ENCODE measurements around the gene PDZRN3.

- TF ChIP-seq POLR2A (IDR thresholded peaks at IDR 0.05; ENCODE audit: low read depth, low read length) (no peak), EZH2 (IDR thresholded peaks at IDR 0.05; ENCODE audit: borderline replicate concordance, low read depth, low read length, severe bottlenecking) (no peak), POLR2AphosphoS5 (IDR thresholded peaks at IDR 0.05; ENCODE audit: insufficient read depth, low read depth, low read length) (no peak), MAX (IDR thresholded peaks at IDR 0.05; ENCODE audit: insufficient read depth, insufficient read length) (no peak), JUN (IDR thresholded peaks at IDR 0.05; ENCODE audit: borderline replicate concordance, insufficient read depth, insufficient read length, low read depth) (no peak), MYC (IDR thresholded peaks at IDR 0.05; ENCODE audit: low read depth, low read length) (no peak)
- TF ChIP-seq, protein P1, sequence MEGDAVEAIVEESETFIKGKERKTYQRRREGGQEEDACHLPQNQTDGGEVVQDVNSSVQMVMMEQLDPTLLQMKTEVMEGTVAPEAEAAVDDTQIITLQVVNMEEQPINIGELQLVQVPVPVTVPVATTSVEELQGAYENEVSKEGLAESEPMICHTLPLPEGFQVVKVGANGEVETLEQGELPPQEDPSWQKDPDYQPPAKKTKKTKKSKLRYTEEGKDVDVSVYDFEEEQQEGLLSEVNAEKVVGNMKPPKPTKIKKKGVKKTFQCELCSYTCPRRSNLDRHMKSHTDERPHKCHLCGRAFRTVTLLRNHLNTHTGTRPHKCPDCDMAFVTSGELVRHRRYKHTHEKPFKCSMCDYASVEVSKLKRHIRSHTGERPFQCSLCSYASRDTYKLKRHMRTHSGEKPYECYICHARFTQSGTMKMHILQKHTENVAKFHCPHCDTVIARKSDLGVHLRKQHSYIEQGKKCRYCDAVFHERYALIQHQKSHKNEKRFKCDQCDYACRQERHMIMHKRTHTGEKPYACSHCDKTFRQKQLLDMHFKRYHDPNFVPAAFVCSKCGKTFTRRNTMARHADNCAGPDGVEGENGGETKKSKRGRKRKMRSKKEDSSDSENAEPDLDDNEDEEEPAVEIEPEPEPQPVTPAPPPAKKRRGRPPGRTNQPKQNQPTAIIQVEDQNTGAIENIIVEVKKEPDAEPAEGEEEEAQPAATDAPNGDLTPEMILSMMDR (IDR thresholded peaks at IDR 0.05; ENCODE audit: extremely low read depth in 1 of 2, insufficient read depth in 1 of 2, low read depth in 1 of 2, low read length in 2 of 2) = no peak
These were observed 56.3 kb downstream of the PDZRN3 start for GRCh38 chr3:73568371-73568862.
